Posterior cingulate gyrus (tissue), 11 donors: ENCODE results near the gene LRP10.

Experiments
- DNase-seq, 10 donors: peaks; one replicate each; pipeline versions ENCODE4 v3.0.0 to v3.0.0-alpha.2; 2020 to 2021; ENCODE audit warnings: mixed read lengths in 3 of 10
- intact Hi-C: fragments of 100-400 bp; cut with DNase I; formaldehyde crosslinking; loops from one replicate; pipeline ENCODE4 v1.15.1; 2023

LRP10 gene

DNA sequence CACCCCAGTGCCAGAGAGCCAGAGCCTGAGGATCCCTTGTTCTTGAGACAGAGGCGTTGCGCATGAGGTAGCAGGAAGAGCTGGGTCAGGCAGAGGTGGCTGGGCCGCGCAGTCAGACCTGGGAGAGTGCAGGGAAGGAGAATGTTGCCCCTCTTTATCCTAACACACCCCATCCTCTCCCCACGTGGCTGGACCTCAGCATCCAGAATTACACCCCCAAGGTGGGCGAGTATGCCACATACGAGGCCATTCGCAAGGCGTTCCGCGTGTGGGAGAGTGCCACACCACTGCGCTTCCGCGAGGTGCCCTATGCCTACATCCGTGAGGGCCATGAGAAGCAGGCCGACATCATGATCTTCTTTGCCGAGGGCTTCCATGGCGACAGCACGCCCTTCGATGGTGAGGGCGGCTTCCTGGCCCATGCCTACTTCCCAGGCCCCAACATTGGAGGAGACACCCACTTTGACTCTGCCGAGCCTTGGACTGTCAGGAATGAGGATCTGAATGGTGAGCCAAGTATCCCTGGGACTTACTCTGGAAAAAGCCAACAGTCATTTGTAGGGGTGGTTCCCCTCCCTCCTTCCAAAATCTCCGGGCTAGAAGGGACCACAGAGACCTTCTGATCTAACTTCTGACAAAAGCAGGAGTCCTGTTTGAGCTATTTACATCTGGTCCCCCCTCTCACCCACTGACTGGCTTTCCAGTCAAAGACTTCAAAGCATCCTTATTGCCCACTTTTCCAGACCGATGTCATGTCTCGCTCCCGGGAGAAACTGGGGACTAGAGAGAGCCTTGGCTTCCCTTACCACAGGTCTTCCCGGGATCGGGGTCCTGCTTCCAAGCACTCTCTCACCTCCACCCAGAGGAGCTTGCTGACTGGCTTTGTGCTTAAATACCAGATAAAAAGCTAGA is 29.1 kb upstream of the LRP10 start:
- intact Hi-C loops = no loop called here
- DNase-seq = peak in 1 of 10 donors; percentile 70

DNA sequence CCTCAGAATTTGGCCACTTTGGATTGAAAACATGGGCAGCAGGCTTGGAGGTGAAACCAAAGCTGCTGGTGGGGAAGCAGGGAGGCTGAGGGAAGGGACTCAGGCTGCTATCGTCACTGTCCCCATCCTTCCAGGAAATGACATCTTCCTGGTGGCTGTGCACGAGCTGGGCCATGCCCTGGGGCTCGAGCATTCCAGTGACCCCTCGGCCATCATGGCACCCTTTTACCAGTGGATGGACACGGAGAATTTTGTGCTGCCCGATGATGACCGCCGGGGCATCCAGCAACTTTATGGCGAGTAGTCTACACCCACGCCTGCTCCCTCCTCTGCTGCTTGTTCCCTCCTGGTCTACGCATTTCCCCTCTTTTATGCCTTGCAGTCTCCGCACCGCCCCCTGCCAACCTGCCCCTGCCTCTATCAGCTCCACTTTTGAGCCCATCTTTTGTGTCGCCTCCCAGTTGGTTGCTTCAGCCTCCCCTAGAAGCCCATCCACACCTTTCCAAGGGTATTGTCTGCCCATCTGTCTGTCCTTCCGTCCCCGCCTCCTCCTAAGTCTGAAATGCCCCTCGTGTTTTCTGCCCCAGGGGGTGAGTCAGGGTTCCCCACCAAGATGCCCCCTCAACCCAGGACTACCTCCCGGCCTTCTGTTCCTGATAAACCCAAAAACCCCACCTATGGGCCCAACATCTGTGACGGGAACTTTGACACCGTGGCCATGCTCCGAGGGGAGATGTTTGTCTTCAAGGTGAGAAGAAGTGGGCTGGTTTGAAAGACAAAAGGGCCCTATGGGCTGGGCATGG is 28.2 kb upstream of the LRP10 start:
- DNase-seq = peak in 1 of 10 donors; percentile 61
- intact Hi-C loops = no loop called here

DNA sequence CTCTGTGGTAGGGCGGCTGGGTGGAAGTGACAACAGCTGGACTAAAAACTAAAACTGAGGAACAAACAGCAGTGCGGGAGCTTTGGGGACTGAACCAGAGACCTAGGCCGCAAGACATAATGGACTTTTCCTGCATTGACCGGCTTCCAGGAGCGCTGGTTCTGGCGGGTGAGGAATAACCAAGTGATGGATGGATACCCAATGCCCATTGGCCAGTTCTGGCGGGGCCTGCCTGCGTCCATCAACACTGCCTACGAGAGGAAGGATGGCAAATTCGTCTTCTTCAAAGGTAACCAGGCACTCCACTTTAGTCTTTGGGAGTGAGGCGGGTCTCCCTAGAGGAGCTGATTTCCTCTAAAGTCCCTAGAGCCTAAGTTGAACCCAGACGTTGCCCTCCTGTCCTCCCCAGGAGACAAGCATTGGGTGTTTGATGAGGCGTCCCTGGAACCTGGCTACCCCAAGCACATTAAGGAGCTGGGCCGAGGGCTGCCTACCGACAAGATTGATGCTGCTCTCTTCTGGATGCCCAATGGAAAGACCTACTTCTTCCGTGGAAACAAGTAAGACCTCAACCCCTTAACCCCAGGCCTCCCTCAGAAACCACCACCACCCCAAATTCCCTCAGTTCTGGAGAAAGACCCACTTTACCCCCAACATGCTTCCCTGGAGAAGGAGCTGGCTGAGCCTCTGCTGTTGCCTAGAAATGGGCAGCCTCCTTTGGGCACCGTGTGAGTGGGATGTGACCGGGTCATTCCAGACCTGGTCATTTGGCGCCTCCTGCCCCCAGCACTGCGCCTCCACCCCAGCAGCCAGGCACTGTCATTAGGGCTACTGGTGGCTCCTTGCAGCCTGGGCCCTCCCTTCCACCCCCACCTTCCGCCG is 27.1 kb upstream of the LRP10 start:
- intact Hi-C loops = no loop called here
- peak in 1 of 10 donors; percentile 59 for DNase-seq

DNA sequence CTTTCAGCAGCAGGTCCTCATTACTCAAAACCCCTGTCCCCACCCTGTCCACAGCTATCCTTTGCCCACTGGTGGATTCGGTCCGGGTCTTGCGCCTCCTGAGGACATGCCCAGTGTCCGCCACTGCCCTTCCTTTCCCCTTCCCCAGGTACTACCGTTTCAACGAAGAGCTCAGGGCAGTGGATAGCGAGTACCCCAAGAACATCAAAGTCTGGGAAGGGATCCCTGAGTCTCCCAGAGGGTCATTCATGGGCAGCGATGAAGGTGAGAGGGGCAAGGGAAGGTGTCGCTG is 26.5 kb upstream of the LRP10 start:
- intact Hi-C loops = no loop called here

DNA sequence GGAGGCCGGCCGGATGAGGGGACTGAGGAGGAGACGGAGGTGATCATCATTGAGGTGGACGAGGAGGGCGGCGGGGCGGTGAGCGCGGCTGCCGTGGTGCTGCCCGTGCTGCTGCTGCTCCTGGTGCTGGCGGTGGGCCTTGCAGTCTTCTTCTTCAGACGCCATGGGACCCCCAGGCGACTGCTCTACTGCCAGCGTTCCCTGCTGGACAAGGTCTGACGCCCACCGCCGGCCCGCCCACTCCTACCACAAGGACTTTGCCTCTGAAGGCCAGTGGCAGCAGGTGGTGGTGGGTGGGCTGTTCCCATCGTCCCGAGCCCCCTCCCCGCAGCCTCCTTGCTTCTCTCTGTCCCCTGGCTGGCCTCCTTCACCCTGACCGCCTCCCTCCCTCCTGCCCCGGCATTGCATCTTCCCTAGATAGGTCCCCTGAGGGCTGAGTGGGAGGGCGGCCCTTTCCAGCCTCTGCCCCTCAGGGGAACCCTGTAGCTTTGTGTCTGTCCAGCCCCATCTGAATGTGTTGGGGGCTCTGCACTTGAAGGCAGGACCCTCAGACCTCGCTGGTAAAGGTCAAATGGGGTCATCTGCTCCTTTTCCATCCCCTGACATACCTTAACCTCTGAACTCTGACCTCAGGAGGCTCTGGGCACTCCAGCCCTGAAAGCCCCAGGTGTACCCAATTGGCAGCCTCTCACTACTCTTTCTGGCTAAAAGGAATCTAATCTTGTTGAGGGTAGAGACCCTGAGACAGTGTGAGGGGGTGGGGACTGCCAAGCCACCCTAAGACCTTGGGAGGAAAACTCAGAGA is 25.5 kb upstream of the LRP10 start:
- intact Hi-C loops = no loop called here
- peak in 2 of 10 donors; percentile 73 to 75 for DNase-seq

More for the DNA sequence above, 26.5 kb upstream of the LRP10 start:
- peak in 1 of 10 donors; percentile 30 for DNase-seq

DNA sequence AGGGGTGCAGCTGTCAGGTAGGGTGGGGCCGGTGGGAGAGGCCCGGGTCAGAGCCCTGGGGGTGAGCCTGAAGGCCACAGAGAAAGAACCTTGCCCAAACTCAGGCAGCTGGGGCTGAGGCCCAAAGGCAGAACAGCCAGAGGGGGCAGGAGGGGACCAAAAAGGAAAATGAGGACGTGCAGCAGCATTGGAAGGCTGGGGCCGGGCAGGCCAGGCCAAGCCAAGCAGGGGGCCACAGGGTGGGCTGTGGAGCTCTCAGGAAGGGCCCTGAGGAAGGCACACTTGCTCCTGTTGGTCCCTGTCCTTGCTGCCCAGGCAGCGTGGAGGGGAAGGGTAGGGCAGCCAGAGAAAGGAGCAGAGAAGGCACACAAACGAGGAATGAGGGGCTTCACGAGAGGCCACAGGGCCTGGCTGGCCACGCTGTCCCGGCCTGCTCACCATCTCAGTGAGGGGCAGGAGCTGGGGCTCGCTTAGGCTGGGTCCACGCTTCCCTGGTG is 24.7 kb upstream of the LRP10 start:
- intact Hi-C loops = no loop called here
- DNase-seq = peak in 1 of 10 donors; percentile 63

DNA sequence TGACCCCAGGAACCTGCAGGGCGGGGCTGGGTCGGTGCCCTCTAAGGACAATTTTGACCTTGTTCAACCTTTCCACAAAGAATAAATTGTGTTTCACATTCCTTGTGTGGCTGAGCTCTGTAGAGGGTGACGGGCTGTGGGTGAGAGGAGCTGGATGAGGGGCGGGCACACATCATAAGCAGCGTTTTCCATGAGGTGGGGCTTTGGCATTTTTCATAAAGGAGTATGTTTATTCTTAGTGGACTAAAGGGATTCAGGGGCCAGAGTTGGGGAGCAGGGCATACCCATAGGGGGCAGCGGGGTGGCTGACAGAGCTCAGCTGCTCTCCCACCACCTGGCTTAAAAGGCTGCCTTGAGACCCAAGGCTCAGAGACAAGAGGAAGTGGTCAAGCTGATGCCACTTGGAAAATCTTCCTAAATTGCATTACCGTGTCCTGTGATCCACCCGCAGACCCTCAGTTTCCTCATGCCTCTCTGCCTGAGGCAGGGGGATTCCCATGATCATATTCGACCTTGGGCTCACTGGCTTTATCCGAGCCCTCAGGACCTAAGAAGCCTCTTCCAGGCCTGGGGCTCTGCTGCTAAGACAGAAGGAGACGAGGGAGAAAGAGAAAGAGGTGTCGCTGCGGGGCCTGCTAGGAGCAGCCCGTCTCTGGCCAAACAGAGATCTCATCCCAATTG is 23.7 kb upstream of the LRP10 start:
- DNase-seq = peak in 1 of 10 donors; percentile 58
- intact Hi-C loops = no loop called here

DNA sequence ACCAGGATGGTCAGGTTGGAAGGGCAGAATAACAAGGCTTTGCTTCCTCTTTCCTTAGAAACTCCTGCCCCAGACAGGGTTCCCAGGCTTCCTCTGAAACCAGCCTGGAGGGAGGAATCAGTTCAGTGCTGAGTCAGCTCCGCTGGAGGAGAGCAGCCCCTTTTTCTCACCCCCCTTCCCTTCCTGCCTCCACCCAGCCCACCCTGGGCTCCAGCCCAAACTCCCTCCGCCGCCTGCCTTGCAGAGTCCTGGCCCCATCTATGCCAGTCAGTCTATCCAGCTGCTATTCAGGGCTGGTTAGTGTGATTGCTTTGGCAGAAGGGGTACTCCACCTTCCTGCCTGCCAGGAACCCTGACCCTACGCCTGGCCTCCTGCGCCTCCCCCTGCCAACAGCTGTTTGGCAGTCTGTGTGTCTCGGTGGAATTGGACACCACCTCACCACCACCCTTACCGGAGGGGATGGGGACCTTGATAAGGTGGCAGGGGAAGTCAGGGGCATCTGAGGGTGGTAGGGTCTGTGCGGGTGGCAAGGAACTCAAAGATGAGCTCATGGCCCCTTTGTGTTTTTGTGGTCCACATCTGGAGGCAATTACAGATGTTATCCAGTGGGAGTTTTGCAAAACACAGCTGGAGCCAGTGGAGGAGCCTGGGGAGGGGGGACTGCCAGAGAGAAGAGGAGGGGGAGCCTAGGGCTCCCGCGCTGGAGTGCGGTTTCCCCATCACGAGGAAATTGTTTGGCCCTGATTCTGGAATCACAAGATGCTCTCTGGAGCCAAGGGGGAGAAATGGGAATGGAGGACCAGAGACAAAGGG is 23.0 kb upstream of the LRP10 start:
- peak in 1 of 10 donors; percentile 77 for DNase-seq
- intact Hi-C loops = no loop called here

DNA sequence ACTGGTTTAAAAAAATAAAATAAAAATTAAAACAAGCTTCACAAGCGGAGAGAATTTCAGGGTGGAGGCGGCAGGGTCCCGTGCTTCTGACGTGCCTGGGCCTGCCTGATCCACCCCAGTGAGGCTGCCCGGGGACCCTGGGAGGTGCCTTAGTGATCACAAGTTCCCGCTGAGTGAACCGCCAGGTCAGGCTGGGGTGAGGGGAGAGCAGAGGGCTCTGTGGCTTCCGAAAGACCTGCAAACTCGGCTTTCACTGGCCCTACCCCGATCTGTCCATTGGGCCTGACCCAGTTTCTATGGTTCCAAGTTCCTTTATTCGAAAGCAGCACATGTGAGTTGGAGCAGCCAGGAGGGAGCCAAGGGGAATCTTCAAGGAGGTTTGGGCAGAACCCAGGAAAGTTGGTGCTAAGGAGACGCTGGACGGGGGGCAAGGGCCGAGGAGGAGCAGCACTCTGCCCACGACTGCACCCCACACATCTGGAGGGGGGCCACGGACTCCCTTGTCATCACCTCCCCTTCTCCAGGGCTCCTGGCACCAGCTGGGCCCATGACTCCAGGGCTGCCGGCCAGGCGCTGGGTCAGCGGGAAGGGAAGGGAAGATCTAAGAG is 22.2 kb upstream of the LRP10 start:
- DNase-seq = peak in 2 of 10 donors; percentile 75 to 82
- intact Hi-C loops = no loop called here

DNA sequence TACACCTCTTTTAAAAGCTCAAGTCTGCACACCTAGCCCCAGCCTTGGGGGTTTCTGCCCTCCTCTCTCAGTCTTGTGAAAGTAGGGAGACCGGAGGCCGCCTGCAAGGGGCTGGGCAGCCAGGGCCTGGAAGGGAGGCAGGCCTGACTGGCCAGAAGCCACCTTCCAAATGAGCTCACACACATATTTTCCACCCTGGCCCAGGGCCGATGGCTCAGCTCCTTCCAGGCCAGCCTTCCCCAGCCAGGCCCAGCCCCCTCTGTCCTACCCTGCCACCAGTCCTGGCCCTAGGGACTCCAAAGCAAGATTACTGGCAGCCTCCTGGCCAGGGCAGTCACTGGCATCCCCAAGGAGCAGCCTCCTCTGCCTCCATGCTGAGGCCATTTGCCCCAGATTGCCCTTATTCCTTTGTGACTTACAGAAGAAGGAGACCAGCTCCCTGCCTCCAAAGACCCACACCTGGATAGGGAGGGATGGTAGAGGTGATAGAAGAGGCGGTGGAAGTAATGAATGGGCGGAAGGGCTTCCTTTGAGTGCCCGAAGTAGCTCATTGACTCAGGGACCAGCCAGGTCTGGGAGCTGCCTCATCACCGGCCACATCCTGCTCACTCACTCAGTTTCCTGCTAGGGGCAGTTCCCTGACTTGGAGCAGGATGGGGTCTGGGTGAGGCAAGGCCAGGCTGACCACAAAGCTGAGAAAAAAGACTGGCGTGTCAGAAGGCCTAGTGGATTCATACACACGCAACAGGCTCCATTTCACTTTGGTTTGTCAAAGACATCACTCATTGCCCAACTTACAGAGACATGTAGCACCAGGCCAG is 20.4 kb upstream of the LRP10 start:
- intact Hi-C loops = loop anchor here (5.0 to 10.0 kb wide), 2 partner anchors 196 to 294 kb away; no protein-coding TSS in a partner anchor
- DNase-seq = peak in 9 of 10 donors; percentile 30 to 91 (median 54)

DNA sequence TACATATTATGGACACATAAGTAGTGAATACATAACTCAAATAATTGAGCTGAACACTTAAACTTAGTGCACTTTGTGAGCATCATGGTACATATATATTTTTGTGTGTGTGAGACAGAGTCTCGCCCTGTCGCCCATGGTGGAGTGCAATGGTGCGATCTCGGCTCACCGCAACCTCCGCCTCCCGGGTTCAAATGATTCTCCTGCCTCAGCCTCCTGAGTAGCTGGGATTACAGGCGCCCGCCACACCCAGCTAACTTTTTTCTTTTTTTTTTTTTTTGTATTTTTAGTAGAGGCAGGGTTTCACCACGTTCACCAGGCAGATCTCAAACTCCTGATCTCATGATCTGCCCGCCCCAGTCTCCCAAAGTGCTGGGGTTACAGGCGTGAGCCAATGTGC is 19.4 kb upstream of the LRP10 start:
- DNase-seq = peak in 1 of 10 donors; percentile 25
- intact Hi-C loops = loop anchor here (5.0 to 10.0 kb wide), 2 partner anchors 197 to 295 kb away; no protein-coding TSS in a partner anchor

DNA sequence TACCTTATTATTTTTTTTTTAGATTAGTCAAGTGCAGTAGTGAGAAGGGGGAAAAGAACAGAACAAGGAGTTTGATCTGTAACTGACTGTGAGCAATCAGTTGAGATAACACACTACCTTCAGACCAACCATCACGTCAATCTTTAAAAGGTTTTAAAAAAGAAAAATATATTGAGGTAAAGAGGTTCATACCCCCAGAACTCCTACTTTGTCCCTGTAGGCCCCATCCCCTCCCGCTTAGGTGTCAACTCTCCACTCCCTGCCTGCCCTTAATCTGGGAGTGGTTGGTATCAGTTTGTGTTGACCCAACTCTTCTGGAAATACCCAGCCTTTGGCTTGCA is 19.0 kb upstream of the LRP10 start:
- DNase-seq = no peak
- intact Hi-C loops = loop anchor here (5.0 to 10.0 kb wide), 2 partner anchors 198 to 295 kb away; no protein-coding TSS in a partner anchor

DNA sequence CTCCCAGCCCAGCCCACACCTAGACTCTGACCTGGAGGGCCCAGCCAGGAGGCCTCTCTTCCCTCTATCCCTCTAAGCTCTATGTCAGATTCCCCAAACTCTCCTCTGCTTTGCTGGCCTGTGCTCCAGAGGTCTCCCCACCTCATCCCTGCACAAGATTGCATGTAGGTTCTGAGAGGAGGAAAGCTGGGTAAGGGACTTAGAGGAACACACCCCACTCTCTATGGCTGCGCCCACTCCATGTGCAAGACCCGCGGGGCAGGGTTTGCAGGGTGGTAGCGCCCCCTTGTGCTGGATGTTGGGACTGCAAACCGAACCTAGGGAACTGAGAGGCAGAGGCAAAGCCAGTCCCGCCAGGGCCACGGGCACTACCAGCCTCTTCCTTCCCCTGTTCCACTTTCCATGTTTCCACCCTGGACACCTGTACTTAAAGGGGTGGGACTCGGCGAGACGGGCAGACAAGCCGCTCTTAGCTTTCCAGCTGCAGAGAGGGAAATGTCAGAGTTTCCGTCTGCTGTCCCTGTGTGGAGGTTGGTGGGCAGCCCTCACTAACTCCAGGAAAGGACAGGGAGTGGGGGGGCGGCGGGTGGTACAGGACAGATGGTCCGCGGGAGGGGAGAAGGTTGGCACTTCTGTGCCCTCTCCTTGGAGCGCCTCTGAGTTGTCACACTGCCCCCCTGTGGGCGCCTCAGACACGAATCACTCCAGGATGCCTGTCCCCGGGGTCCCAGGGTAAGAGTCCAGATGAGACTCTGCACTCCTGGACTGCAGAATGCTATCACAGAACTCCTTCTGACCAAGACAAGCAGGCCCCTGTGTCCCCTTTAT is 18.4 kb upstream of the LRP10 start:
- intact Hi-C loops = loop anchor here (1.0 to 10.0 kb wide), 4 partner anchors 30 to 296 kb away; no protein-coding TSS in a partner anchor
- peak; percentile 73 to 98 (median 88) for DNase-seq

DNA sequence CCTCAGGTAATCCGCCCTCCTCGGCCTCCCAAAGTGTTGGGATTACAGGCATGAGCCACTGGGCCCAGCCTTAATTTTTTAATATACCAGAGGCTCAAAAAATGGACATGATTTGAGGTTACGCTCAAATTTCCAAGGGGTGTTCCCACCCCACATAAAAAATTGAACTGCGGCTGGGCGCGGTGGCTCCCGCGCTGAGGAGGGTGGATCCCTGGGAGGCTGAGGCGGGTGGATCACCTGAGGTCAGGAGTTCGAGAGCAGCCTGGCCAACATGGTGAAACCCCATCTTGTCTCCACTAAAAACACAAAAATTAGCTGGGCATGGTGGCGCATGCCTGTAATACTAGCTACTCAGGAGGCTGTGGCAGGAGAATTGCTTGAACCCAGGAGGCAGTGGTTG is 17.2 kb upstream of the LRP10 start:
- DNase-seq = peak in 1 of 10 donors; percentile 39
- intact Hi-C loops = loop anchor here (5.0 to 10.0 kb wide), 2 partner anchors 199 to 297 kb away; no protein-coding TSS in a partner anchor

DNA sequence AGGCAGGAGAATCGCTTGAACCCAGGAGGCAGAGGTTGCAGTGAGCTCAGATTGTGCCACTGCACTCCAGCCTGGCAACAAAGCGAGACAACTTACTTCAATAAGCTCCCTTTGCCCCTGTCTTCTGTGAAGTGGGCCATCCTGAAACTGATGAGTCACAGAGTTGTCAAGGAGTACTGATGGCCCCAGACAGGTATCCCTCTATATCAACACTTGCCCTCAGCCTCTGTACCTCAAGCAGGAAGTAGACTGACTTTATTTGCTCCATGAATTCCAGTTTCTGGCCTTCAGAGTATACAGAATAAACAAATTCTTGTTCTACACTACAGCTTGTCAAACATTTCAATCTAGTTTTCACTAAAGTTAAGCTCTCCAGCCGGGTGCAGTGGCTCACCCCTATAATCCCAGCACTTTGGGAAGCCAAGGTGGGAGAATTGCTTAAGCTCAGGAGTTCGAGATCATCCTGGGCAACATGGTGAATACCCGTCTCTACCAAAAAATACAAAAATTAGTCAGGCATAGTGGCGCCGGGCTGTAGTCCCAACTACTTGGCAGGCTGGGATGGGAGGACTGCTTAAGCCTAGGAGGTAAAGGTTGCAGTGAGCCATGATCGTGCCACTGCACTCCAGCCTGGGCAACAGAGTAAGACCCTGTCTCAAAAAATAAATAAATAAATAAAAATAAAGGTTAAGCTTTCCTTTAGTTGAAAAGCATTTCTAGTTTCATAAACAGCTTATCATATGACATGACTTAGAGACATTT is 16.4 kb upstream of the LRP10 start:
- intact Hi-C loops = loop anchor here (5.0 to 10.0 kb wide), 2 partner anchors 200 to 298 kb away; no protein-coding TSS in a partner anchor
- DNase-seq = peak in 2 of 10 donors; percentile 27 to 32
